Activated naive CD8-positive, alpha-beta T cell treated with anti-CD3 and anti-CD28 coated beads, Interleukin-2, amount 50 U/mL, for 24 hours (primary cell): ENCODE results near the gene CDH8.

Experiments
- ATAC-seq: fragments of 150-1000 bp; cut with Tn5 transposase; one replicate; pipeline ENCODE4 v1.10.0; 2021
- DNase-seq: peaks from one replicate; pipeline ENCODE4 v3.0.0; 2021
- H3K27ac Mint-ChIP-seq: one replicate; pipeline ENCODE4 v1.8.0; 2021; ENCODE audit warnings: mild to moderate bottlenecking, mixed read lengths
- H3K27me3 Mint-ChIP-seq: one replicate; pipeline ENCODE4 v1.8.0; 2021; ENCODE audit warnings: mixed read lengths
- H3K36me3 Mint-ChIP-seq: one replicate; pipeline ENCODE4 v1.8.0; 2021; ENCODE audit warnings: low read depth, mixed read lengths
- H3K4me1 Mint-ChIP-seq: one replicate; pipeline ENCODE4 v1.8.0; 2021; ENCODE audit warnings: mixed read lengths
- H3K4me3 Mint-ChIP-seq: one replicate; pipeline ENCODE4 v1.8.0; 2021; ENCODE audit warnings: mild to moderate bottlenecking, moderate library complexity, mixed read lengths
- H3K9me3 Mint-ChIP-seq: one replicate; pipeline ENCODE4 v1.8.0; 2021; ENCODE audit warnings: mixed read lengths

Gene CDH8

GRCh38 chr16:62036101-62036801 lies at the start of gene CDH8:
Gene CDH8, minus strand, starts transcription at chr16:62036438. Its CDS starts 15,035 bp downstream, at chr16:62021403.
- Mint-ChIP-seq H3K4me1 (no peaks in the 10 kb centered on the region), H3K27ac (no peak within 1 kb of the TSS), H3K36me3 (no peaks in the 10 kb centered on the region), H3K4me3 (no peak within 1 kb of the TSS), H3K27me3 (peaks cover 33% of the 10 kb centered on the region), H3K9me3 (no peaks in the 10 kb centered on the region)
- DNase-seq (no peak), ATAC-seq (no peak)

GRCh38 chr16:62079236-62079635 lies 43.0 kb upstream of the CDH8 start:
- Mint-ChIP-seq H3K4me1 (no peaks in the 10 kb centered on the region), H3K36me3 (no peaks in the 10 kb centered on the region), H3K4me3 (no peak overlapping the region), H3K27me3 (no peaks in the 10 kb centered on the region), H3K27ac (no peak overlapping the region), H3K9me3 (peaks cover 28% of the 10 kb centered on the region)
- no peak for ATAC-seq
- DNase-seq, result no peak

- Mint-ChIP-seq H3K4me3 (no peak overlapping the region), H3K36me3 (no peaks in the 10 kb centered on the region), H3K27ac (no peak overlapping the region), H3K27me3 (no peaks in the 10 kb centered on the region), H3K9me3 (peaks cover 25% of the 10 kb centered on the region), H3K4me1 (no peaks in the 10 kb centered on the region)
- ATAC-seq, result no peak
- no peak for DNase-seq
These were observed 41.8 kb upstream of the CDH8 start for GRCh38 chr16:62077998-62078397.

GRCh38 chr16:62076886-62077285 lies 40.6 kb upstream of the CDH8 start:
- H3K4me3 Mint-ChIP-seq, result no peak overlapping the region
- no peaks in the 10 kb centered on the region for H3K4me1 Mint-ChIP-seq
- H3K27me3 Mint-ChIP-seq, result no peaks in the 10 kb centered on the region
- ATAC-seq, result no peak
- DNase-seq, result no peak
- H3K36me3 Mint-ChIP-seq, result no peaks in the 10 kb centered on the region
- H3K27ac Mint-ChIP-seq, result no peak overlapping the region
- H3K9me3 Mint-ChIP-seq, result peaks cover 18% of the 10 kb centered on the region

- Mint-ChIP-seq H3K4me3 (no peak overlapping the region), H3K27ac (no peak overlapping the region), H3K27me3 (no peaks in the 10 kb centered on the region), H3K9me3 (no peaks in the 10 kb centered on the region), H3K36me3 (no peaks in the 10 kb centered on the region), H3K4me1 (no peaks in the 10 kb centered on the region)
- DNase-seq, result no peak
- no peak for ATAC-seq
These were observed 32.5 kb upstream of the CDH8 start for GRCh38 chr16:62068747-62069146.

GRCh38 chr16:62067981-62068380 lies 31.7 kb upstream of the CDH8 start:
- Mint-ChIP-seq H3K4me3 (no peak overlapping the region), H3K27ac (no peak overlapping the region), H3K27me3 (no peaks in the 10 kb centered on the region), H3K4me1 (no peaks in the 10 kb centered on the region), H3K9me3 (no peaks in the 10 kb centered on the region), H3K36me3 (no peaks in the 10 kb centered on the region)
- DNase-seq (no peak), ATAC-seq (no peak)

- Mint-ChIP-seq H3K4me3 (no peak overlapping the region), H3K9me3 (no peaks in the 10 kb centered on the region), H3K36me3 (no peaks in the 10 kb centered on the region), H3K4me1 (no peaks in the 10 kb centered on the region), H3K27ac (no peak overlapping the region), H3K27me3 (no peaks in the 10 kb centered on the region)
- DNase-seq (no peak), ATAC-seq (no peak)
These were observed 30.9 kb upstream of the CDH8 start for GRCh38 chr16:62067182-62067581.

- Mint-ChIP-seq H3K9me3 (no peaks in the 10 kb centered on the region), H3K27ac (no peak overlapping the region), H3K27me3 (no peaks in the 10 kb centered on the region), H3K36me3 (no peaks in the 10 kb centered on the region), H3K4me3 (no peak overlapping the region), H3K4me1 (no peaks in the 10 kb centered on the region)
- DNase-seq (no peak), ATAC-seq (no peak)
These were observed 30.5 kb upstream of the CDH8 start for GRCh38 chr16:62066747-62067146.

GRCh38 chr16:62064173-62064572 lies 27.9 kb upstream of the CDH8 start:
- no peaks in the 10 kb centered on the region for H3K9me3 Mint-ChIP-seq
- no peak overlapping the region for H3K27ac Mint-ChIP-seq
- no peaks in the 10 kb centered on the region for H3K4me1 Mint-ChIP-seq
- no peak overlapping the region for H3K4me3 Mint-ChIP-seq
- no peak for DNase-seq
- no peak for ATAC-seq
- H3K27me3 Mint-ChIP-seq, result no peaks in the 10 kb centered on the region
- H3K36me3 Mint-ChIP-seq, result no peaks in the 10 kb centered on the region

GRCh38 chr16:62060089-62060488 lies 23.9 kb upstream of the CDH8 start:
- H3K27ac Mint-ChIP-seq, result no peak overlapping the region
- no peaks in the 10 kb centered on the region for H3K4me1 Mint-ChIP-seq
- no peak for DNase-seq
- H3K36me3 Mint-ChIP-seq, result no peaks in the 10 kb centered on the region
- H3K9me3 Mint-ChIP-seq, result peaks cover 20% of the 10 kb centered on the region
- no peaks in the 10 kb centered on the region for H3K27me3 Mint-ChIP-seq
- no peak overlapping the region for H3K4me3 Mint-ChIP-seq
- no peak for ATAC-seq

GRCh38 chr16:62059527-62059926 lies 23.3 kb upstream of the CDH8 start:
- no peak overlapping the region for H3K27ac Mint-ChIP-seq
- ATAC-seq (no peak), DNase-seq (no peak)
- no peaks in the 10 kb centered on the region for H3K36me3 Mint-ChIP-seq
- H3K9me3 Mint-ChIP-seq, result peaks cover 20% of the 10 kb centered on the region
- H3K4me3 Mint-ChIP-seq, result no peak overlapping the region
- H3K27me3 Mint-ChIP-seq, result no peaks in the 10 kb centered on the region
- no peaks in the 10 kb centered on the region for H3K4me1 Mint-ChIP-seq

GRCh38 chr16:62058412-62058811 lies 22.2 kb upstream of the CDH8 start:
- no peaks in the 10 kb centered on the region for H3K4me1 Mint-ChIP-seq

GRCh38 chr16:62051942-62052341 lies 15.7 kb upstream of the CDH8 start:
- ATAC-seq (no peak), DNase-seq (no peak)
- Mint-ChIP-seq H3K4me1 (no peaks in the 10 kb centered on the region), H3K27me3 (no peaks in the 10 kb centered on the region), H3K9me3 (peaks cover 22% of the 10 kb centered on the region), H3K4me3 (no peak overlapping the region), H3K27ac (no peak overlapping the region), H3K36me3 (no peaks in the 10 kb centered on the region)

More at GRCh38 chr16:62058412-62058811, 22.2 kb upstream of the CDH8 start:
- Mint-ChIP-seq H3K4me3 (no peak overlapping the region), H3K27me3 (no peaks in the 10 kb centered on the region), H3K36me3 (no peaks in the 10 kb centered on the region), H3K27ac (no peak overlapping the region), H3K9me3 (peaks cover 28% of the 10 kb centered on the region)
- DNase-seq (no peak), ATAC-seq (no peak)

GRCh38 chr16:62050793-62051192 lies 14.6 kb upstream of the CDH8 start:
- Mint-ChIP-seq H3K27me3 (no peaks in the 10 kb centered on the region), H3K9me3 (peaks cover 21% of the 10 kb centered on the region), H3K27ac (no peak overlapping the region), H3K4me1 (no peaks in the 10 kb centered on the region), H3K4me3 (no peak overlapping the region), H3K36me3 (no peaks in the 10 kb centered on the region)
- DNase-seq (no peak), ATAC-seq (no peak)

- H3K27ac Mint-ChIP-seq, result no peak overlapping the region
- no peaks in the 10 kb centered on the region for H3K36me3 Mint-ChIP-seq
- H3K4me1 Mint-ChIP-seq, result no peaks in the 10 kb centered on the region
- H3K27me3 Mint-ChIP-seq, result no peaks in the 10 kb centered on the region
- H3K4me3 Mint-ChIP-seq, result no peak overlapping the region
- ATAC-seq (no peak), DNase-seq (no peak)
- peaks cover 7% of the 10 kb centered on the region for H3K9me3 Mint-ChIP-seq
These were observed 10.6 kb upstream of the CDH8 start for GRCh38 chr16:62046801-62047200.

- Mint-ChIP-seq H3K9me3 (peaks cover 4% of the 10 kb centered on the region), H3K27me3 (peaks cover 15% of the 10 kb centered on the region), H3K27ac (no peak overlapping the region), H3K4me3 (no peak overlapping the region), H3K36me3 (no peaks in the 10 kb centered on the region), H3K4me1 (no peaks in the 10 kb centered on the region)
- DNase-seq (no peak), ATAC-seq (no peak)
These were observed 5.2 kb upstream of the CDH8 start for GRCh38 chr16:62041401-62041800.
